GM19043 (cell line): ENCODE measurements around the gene CDK5.
A peak's percentile ranks its signal among the peaks of the same experiment; 100 is the strongest.
"Not testable (repeated sequence)": the region's sequence is repeated elsewhere in the genome, so short reads cannot be mapped to it uniquely, and the experiment has no call there.

Source experiments
- ATAC-seq: cut with Tn5 transposase; IDR thresholded peaks from one replicate; pipeline ENCODE4 v1.9.1; 2021; ENCODE audit warnings: low read depth; ENCODE audit not compliant: unreplicated experiment

The CDK5 gene

DNA sequence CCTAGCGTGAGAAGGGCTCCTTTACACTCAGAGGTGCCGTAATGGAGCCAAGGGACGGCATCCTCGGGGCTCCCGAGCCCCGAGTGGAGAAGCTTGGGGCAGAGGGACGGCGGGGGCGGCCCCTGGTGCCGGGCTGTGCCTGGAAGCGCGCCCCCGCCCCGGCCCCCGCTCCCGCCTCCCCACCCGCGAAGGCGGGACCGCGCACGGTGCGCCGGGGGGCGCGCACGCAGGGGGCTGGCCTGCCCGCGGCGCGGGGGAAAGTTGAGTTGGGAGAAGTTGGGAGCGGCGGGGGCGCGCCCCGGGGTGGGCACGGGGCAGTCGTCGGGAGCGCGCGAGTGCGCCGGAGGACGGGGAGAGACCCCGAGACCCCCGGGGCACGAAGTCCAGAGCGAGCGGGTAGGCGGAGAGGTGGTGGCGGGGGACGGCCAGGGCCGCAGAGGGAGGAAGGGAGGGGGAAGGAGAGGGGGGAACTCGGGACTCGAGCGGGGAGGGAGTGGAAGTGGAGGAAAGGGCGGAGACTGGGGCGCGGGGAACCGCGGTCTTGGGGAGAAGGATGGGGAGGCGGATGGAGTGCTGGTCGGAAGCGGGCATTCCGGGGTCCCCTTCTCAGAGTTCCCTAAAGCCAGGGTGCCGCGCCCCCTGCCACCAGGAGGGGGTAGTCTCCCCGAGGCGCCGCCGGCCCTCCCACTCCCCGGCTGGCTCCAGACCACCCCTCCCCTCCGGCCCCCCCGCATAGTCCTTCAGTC is 1.8 kb upstream of the CDK5 start, which contains the start of gene SLC4A2:
Gene SLC4A2, plus strand, starts transcription at position 223 of the 746 bp plus-strand sequence. CDS start 2,399 bp downstream, outside the sequence.
- peak; percentile 19 for ATAC-seq

DNA sequence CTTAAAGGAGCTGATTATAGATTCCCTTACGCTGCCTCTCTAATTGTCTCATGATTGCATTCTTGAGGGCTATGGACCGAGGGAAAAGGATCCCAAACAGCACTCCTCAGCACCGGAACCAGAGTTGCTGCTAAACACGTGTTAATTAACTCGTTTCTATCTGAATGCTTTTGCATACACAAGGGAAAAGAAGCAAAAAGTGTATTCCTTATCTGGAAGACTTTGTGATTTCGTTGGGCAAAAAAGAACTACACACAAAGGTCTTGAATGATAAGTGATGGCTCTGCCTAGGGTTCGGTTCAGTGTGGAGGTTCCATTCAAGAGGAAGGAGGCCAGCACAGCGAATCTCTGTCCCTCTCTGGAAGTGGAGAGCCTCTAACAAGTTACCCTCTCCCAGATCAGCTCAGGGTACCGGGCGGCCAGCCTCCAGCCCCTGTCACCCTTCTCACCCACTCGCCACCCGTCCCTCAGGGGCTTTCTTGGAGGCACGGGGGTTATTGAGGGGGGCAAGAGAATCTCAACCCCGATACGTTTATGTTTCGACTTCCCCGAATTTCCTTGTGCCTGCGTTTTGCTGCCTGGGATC is 1.2 kb upstream of the CDK5 start:
- no peak for ATAC-seq

DNA sequence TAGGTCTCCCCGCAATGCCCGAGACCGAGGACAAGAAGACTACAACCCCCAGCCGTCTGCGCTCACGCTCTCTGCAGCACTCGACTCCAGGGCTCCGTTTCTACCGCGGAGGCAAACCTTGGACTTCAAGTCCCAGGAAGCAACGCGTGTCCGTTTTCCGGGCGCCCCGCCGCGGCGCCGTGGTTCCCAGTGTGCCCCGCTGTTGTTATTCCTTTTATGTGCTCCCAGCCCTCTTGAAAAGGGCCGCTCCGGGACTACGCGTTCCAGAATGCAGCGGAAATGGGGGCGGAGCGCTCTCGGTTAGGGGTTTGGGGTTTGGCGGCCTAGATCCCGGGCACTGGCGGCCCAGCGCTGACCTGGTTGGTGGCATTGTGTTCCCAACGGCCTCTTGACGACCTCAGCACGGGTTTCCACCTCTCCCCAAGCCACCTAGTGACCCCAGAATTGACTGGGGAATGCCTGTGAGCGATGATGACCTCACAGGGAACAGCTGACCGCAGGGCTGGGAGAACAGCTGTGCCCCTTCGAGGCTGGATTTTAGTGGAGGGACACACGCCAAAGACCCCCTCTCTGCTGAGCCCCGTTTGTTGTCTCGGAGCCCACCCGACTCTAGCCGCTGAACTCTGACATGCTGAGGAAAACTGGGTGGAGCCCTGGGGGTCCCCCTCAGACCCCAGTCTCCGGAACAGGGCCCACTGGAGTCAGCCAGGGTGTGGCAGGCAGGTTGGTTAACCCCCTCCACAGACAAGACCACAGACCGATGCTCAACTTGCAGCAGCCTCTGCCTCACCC is 488 bp upstream of the CDK5 start:
- peak; percentile 89 for ATAC-seq

DNA sequence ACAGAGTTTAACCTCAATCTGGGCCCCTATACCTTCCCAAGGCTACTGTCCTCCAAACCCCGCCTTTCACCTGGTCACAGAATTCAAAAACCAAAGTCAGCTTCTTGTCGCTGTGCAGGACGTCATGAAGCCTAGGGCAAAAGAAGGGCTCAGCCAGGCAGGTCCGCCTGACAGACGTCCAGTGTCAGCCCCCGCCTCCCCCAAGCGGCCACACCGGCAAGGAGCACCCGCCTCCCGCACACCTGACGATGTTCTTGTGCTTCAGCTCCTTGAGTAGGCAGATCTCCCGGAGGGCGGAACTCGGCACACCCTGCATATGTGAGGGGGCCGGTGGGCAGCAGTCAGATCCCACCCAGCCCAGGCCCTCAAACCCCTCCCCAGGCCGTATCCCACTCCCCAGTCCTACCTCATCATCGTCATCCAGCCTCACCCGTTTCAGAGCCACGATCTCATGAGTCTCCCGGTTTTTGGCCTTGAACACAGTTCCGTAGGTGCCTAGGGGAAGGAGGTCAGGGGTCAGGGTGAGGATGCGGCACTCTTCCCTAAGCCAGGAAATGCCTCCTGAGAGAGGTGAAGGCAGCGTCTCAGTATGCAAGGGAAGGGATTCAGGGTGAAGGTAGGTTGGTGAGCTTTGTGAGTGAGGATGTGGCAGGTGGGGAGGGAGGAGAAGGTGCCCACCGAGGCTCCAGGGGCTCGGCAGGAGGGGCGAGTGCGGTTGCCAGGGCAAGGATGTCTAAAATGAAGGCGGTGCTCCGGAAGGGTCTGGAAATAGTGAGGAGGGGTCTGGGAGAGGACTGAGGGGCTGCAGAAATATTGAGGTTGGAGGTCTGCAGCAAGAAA is 811 bp downstream of the CDK5 start:
- no peak for ATAC-seq

DNA sequence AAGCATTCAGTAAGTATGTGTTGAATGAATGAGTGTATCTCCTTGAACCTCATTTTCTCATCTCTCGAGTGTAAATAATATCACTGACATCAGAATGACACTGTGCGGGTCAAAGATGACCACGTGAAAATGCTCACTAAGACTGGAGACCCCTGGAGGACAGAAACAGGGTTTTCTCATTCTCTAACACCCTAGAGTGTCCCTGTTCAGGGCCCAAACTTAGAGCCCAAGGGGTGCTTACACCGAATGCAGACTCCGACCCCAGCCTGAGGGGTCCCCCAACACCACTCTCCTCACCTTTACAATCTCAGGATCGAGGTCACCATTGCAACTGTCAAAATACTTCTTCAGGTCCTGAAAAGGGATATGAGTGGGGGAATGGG is 1.4 kb downstream of the CDK5 start:
- ATAC-seq = no peak

DNA sequence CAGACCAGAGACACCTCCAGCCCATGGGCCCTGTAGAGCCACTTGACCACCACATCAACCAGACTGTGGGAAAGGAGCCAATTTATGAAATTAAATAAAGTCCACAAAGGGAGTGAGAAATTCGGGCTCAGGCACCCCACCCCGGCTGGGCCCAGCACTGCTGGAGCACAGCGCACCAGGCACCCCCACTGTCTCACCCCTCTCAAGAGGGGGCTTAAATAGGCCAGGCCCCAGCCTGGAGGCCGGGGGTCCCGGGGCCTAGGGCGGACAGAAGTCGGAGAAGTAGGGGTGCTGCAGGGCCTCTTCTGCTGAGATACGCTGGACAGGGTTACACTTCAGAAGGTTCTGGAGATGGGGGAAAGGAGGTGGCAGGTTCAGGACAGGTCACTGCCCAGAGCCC is 3.9 kb downstream of the CDK5 start:
- no peak for ATAC-seq

DNA sequence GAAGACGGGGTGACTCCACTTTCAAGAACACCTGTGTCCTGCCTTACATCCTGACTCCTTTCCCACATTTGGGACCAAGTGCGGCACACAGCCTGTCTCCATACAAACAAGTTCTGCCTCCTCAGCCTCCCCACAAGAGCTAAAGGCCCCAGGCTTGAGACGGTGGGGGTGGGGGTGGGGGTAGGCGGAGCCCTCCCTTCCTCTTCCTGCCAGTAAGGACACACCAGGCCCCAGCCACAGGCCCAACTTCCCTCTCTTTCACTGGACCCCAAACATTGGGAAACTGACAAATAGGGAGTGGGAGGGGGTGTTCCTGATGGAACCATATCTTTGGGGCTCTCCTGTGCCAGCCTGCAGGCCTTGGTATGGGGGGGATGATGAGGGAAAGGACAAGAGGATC is 4.6 kb downstream of the CDK5 start:
- no peak for ATAC-seq

DNA sequence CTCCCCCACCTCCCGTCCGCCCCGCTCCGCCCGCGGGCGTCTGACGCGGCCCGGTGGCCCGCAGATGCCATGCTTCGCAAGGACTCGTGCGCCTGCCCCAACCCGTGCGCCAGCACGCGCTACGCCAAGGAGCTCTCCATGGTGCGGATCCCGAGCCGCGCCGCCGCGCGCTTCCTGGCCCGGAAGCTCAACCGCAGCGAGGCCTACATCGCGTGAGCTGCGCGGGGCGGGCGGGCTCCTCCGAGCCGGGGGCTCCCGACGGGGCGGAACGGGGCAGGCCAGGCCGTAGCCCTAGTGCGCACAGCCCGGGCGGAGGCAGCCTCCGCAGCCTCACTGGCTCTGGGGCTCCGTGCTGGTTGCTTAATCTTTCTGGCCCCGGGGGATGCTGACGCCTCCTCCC is 6.6 kb downstream of the CDK5 start:
- ATAC-seq = no peak

DNA sequence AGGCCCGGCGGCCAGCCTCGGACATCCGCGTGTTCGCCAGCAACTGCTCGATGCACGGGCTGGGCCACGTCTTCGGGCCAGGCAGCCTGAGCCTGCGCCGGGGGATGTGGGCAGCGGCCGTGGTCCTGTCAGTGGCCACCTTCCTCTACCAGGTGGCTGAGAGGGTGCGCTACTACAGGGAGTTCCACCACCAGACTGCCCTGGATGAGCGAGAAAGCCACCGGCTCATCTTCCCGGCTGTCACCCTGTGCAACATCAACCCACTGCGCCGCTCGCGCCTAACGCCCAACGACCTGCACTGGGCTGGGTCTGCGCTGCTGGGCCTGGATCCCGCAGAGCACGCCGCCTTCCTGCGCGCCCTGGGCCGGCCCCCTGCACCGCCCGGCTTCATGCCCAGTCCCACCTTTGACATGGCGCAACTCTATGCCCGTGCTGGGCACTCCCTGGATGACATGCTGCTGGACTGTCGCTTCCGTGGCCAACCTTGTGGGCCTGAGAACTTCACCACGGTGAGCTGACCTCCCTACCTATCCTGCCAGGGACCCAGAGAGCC is 8.7 kb downstream of the CDK5 start:
- ATAC-seq = no peak

DNA sequence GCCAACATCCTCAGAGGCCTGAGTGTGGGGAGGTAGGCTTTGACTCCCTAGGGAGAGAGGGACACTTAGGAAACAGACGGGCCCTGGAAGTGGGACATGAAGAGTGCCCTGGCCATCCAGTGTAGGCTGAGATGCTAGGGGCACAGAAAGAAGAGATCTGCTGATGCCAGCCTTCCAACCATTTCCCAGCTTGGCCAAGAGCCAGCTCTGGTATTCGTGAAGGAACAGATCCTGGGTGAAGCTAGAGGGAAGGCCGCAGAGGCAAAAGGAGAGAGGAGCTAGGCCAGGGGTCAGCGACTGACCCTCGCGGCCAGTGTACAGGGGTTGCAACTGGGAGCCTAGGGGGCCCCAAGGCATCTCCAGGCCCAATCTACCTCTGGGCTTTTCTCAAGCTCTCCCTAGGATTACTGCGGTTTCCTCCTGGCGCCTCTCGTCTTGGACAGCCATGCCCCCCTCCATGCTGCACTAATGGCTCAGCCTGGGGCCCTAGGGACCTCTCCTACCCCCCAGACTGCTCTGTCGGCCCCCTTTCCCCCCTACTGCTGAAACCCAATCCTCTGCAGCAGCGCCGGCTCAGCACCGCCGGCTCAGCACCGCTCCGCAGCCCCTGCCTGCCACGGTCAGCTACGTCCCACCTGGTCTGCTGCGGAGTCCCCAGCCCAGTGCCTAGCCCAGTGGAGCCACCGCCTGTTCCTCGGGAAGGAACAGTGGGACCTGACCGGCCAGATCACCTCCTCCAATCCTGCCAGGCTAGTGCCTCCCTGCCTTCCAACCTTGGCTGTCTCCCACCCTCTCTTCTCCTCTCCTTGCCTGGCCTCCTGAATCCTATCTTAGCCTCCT is 9.5 kb downstream of the CDK5 start, which contains the start of gene ASIC3:
Gene ASIC3, plus strand, starts transcription at position 556 of the 840 bp plus-strand sequence. CDS start 355 bp downstream, outside the sequence.
- no peak for ATAC-seq

DNA sequence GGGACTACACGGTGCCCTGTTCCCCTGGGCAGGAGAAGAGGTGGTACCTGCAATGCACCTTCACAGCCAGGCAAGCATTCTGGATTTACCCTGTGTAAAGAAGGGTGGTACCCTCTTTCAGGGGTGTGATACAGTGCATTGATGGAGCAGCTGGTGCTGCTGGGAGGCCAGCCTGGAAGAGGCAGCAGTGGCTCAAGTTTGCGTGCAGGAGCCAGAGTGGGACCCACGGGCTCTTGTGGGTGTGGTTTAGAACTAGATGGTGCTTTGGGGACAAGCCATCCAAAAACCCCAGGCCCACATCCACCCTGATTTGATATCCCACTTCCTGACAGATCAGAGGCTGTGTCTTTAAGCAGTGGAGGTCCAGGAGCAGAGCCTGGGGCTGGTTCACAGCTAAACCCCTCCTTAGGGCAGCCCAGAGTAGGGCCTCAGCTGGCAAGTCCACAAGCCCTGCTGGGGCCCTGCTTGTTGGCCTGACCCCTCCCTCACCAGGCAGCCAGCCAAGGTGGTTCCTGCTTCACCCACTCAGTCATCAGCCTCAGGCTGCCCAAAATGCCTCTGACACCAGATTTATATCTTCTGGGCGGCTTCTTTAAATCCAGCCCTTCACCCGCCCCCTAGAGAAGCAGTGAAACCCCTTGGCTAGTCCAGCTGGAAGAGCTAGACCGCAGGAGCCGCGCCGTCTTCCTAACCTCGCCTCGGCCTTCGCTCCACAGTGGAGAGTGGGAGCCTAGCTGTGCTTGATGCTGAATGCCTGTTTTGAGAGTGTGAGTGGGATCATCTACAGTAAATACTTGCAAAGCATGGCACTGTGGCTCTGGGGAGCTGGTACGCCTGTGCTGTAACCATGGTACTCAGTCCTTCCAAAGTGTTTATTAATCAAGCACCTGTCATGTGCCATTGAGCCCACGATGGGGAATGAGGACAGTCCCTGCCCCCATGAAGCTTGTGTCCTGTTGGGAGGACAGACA is 10.8 kb downstream of the CDK5 start:
- ATAC-seq = no peak

DNA sequence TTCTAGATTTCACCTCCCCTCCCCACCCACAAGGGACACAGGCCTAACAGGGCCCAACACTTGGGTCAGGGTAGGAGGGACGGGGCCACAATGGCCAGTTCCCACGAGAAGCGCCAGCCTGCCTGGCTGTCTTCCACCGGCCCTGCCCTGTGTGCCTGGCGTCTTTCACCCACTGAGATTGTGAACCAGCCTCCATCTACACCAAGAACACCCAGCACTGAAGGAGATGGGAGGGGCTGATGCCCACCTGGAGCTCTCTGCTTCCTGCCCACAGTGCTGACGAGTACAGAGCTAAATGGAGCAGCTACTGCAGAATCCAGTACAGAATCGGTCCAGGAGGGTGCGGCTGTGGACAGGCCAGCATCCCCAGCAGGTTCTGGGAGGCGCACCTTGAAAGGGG is 11.7 kb downstream of the CDK5 start:
- ATAC-seq = no peak

DNA sequence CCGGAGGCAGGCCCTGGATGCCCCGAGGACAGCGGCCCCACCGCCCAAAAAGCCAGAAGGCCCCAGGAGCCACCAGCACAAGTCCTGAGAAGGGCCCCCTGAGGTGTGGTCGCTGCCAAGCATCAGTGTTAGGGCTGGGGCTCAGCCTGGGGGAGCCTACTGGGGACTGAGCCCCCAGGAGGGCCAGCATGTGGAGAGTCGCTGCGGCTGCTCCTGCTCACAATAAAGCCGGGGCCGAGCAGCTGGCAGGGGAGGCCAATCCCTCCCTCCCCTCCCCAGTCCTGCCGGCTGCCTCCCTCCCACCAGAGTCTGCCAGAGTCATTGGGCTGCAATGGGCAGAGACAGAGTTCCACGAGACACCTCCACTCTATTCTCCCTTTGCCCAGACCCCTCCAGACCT is 12.4 kb downstream of the CDK5 start:
- no peak for ATAC-seq

DNA sequence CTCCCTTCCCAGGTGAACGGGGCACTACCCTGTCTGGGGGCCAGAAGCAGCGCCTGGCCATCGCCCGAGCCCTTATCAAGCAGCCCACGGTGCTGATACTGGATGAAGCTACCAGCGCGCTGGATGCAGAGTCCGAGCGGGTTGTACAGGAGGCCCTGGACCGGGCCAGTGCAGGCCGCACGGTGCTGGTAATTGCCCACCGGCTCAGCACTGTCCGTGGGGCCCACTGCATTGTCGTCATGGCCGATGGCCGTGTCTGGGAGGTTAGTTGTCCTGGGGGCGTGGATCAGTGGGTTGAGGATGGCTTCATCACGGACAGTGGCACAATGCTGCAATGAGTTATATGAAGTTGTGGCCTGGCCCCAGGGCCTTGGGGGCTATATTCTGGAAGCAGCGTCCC is 13.7 kb downstream of the CDK5 start:
- ATAC-seq = no peak

DNA sequence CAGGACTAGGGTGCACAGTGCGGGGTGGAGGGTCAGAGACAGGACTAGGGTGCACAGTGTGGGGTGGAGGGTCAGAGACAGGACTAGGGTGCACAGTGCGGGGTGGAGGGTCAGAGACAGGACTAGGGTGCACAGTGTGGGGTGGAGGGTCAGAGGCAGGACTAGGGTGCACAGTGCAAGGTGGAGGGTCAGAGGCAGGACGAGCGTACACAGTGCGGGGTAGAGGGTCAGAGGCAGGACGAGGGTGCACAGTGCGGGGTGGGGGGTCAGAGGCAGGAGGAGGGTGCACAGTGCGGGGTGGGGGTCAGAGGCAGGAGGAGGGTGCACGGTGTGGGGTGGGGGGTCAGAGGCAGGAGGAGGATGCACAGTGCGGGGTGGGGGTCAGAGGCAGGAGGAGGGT is 14.2 kb downstream of the CDK5 start:
- ATAC-seq = not testable (repeated sequence)

DNA sequence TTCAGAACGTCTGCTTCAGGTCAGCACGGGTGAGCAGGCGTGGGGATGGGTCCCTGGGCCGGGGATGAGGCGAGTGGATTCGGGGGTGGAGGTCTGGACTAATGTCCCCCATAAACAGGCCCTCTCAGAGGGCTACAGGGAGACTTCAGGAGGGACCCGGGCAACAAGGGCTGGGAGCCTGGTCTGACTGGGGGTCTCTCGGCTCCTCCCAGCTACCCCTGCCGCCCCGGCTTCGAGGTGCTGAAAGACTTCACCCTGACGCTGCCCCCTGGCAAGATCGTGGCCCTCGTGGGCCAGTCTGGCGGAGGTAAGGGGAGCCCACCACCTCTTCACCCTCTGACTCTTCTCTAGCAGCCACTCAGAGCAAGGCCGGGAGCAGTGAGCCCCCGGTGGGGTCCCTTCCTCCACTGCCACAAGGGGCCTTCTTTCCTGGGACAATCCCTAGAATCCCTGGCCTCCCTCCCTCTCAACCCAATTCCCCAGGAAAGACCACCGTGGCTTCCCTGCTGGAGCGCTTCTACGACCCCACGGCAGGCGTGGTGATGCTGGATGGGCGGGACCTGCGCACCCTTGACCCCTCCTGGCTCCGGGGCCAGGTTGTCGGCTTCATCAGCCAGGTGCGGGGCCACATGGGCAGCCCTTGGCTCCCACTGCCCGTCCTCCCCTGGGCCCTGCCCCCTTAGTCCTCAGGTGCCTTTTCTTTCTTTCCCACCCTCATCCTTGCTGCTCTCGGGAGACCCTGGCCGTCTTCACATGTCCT is 16.9 kb downstream of the CDK5 start:
- ATAC-seq = no peak

DNA sequence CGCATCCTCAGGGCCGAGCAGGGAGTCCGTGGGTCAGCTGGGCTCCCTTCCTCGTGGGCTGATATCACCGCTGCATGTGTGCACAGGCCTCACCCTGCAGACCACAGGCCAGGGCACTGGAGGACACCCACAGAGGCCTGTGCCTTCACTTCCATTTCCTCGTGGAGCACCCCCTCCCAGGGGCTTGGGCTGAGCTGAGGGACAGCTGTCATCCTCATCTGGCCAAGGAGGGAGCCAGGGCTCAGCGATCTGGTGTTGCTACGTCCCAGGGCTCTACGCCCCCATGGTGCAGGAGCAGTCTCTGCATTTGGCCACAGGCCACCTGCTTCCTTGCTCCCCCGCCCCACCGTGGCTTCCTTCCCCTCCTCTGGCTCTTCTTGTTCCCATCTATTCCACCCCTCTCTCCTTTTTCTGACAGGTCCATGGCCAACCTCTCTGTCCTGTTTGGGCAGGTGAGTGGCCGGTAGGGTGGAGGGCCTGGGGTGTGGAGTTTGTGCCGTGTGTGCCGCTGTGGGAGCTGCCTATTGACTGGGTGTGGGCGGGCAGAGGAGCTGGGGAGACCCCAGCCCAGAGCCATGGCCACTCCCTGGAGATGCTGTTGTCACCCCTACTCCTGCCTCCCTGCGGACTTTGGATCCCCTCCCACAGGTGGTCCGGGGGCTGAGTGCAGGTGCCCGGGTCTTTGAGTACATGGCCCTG is 17.7 kb downstream of the CDK5 start:
- ATAC-seq = no peak
